SH-SY5Y (cell line): Measurements from ENCODE around the gene LRRC37B.
"Not testable (repeated sequence)": the region's sequence is repeated elsewhere in the genome, so short reads cannot be mapped to it uniquely, and the experiment has no call there.

ENCODE experiments used
- GATA2 ChIP-seq: IDR thresholded peaks from 2 replicates; pipeline ENCODE4 v1.6.1; 2011; ENCODE audit warnings: mild to moderate bottlenecking, low read depth, low read length
- GATA3 ChIP-seq: IDR thresholded peaks from 2 replicates; pipeline ENCODE4 v1.6.1; 2011; ENCODE audit warnings: low read depth, mild to moderate bottlenecking, low read length, moderate library complexity

GRCh38 chr17:32069067-32069466 lies 61.9 kb downstream of the LRRC37B start:
- TF ChIP-seq GATA3: not testable (repeated sequence)
- TF ChIP-seq GATA2: peak; percentile 59
